ENCODE data around the gene MMP11. TPM values are rescaled to one million over a fixed set of nuclear protein-coding genes. Genes with fewer than 3 reads are reported as not detected.

MMP11 gene
- total and polyA plus RNA-seq, 2 of the 13 experiments (the other 11 are each of a cell fraction or from before 2014, with no cell fraction given), result 8.9 to 28.6 TPM

GRCh38 chr22:23750714-23751440 lies 21.8 kb upstream of the MMP11 start, which contains the start of gene ZNF70 (continued):
- no peak for TF ChIP-seq CBFB (CRISPR knock-in tag; IDR thresholded peaks at IDR 0.05)
- TF ChIP-seq ZNF20 (CRISPR knock-in tag; IDR thresholded peaks at IDR 0.05), result no peak
- no peak for TF ChIP-seq IRF2 (CRISPR knock-in tag; IDR thresholded peaks at IDR 0.05)
- TF ChIP-seq, protein P1, sequence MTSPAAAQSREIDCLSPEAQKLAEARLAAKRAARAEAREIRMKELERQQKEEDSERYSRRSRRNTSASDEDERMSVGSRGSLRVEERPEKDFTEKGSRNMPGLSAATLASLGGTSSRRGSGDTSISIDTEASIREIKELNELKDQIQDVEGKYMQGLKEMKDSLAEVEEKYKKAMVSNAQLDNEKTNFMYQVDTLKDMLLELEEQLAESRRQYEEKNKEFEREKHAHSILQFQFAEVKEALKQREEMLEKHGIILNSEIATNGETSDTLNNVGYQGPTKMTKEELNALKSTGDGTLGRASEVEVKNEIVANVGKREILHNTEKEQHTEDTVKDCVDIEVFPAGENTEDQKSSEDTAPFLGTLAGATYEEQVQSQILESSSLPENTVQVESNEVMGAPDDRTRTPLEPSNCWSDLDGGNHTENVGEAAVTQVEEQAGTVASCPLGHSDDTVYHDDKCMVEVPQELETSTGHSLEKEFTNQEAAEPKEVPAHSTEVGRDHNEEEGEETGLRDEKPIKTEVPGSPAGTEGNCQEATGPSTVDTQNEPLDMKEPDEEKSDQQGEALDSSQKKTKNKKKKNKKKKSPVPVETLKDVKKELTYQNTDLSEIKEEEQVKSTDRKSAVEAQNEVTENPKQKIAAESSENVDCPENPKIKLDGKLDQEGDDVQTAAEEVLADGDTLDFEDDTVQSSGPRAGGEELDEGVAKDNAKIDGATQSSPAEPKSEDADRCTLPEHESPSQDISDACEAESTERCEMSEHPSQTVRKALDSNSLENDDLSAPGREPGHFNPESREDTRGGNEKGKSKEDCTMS (CRISPR knock-in tag; conservative IDR thresholded peaks at IDR 0.05), result no peak
- TF ChIP-seq U2AF1 (optimal IDR thresholded peaks at IDR 0.05; ENCODE audit: low read depth, low read length), result no peak
- no peak for TF ChIP-seq NKX3-1 (CRISPR knock-in tag; IDR thresholded peaks at IDR 0.05)
- no peak for TF ChIP-seq ATAD3A (CRISPR knock-in tag; IDR thresholded peaks at IDR 0.05)
- no peak for TF ChIP-seq HOXD1 (CRISPR knock-in tag; IDR thresholded peaks at IDR 0.05)
- no peak for TF ChIP-seq XRCC5 (optimal IDR thresholded peaks at IDR 0.05; ENCODE audit: low read length)
- TF ChIP-seq ZNF33A (CRISPR knock-in tag; IDR thresholded peaks at IDR 0.05; ENCODE audit: borderline replicate concordance), result no peak
- TF ChIP-seq, protein P2, sequence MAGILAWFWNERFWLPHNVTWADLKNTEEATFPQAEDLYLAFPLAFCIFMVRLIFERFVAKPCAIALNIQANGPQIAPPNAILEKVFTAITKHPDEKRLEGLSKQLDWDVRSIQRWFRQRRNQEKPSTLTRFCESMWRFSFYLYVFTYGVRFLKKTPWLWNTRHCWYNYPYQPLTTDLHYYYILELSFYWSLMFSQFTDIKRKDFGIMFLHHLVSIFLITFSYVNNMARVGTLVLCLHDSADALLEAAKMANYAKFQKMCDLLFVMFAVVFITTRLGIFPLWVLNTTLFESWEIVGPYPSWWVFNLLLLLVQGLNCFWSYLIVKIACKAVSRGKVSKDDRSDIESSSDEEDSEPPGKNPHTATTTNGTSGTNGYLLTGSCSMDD (CRISPR knock-in tag; IDR thresholded peaks at IDR 0.05), result no peak
- peak; percentile 62; the same call in 1 of the 2 replicates for TF ChIP-seq ATF7-NPFF (CRISPR knock-in tag; IDR thresholded peaks at IDR 0.05; ENCODE audit: low read depth)
- TF ChIP-seq XBP1 (CRISPR knock-in tag; IDR thresholded peaks at IDR 0.05), result no peak
- TF ChIP-seq SUZ12 (IDR thresholded peaks at IDR 0.05; ENCODE audit: low read depth, low read length), result no peak
- peak; percentile 69; the same call in 1 of the 3 replicates for TF ChIP-seq MXI1 (IDR thresholded peaks at IDR 0.05; ENCODE audit: borderline replicate concordance, low read depth, low read length)
- no peak for TF ChIP-seq ZNF180 (CRISPR knock-in tag; IDR thresholded peaks at IDR 0.05; ENCODE audit: borderline replicate concordance, low read depth)
- no peak for TF ChIP-seq CEBPZ (IDR thresholded peaks at IDR 0.05; ENCODE audit: low read length)
- no peak for TF ChIP-seq MIXL1 (CRISPR knock-in tag; IDR thresholded peaks at IDR 0.05)
- no peak for TF ChIP-seq SIX4 (CRISPR knock-in tag; IDR thresholded peaks at IDR 0.05)
- no peak for TF ChIP-seq CENPX (CRISPR knock-in tag; IDR thresholded peaks at IDR 0.05)
- no peak for TF ChIP-seq SYNCRIP (IDR thresholded peaks at IDR 0.05; ENCODE audit: insufficient read depth, low read depth, low read length)
- no peak for TF ChIP-seq ATM (IDR thresholded peaks at IDR 0.05; ENCODE audit: borderline replicate concordance)
- TF ChIP-seq MTA3 (CRISPR knock-in tag; IDR thresholded peaks at IDR 0.05), result no peak
